Measurements from ENCODE around the gene KREMEN1.

DNA sequence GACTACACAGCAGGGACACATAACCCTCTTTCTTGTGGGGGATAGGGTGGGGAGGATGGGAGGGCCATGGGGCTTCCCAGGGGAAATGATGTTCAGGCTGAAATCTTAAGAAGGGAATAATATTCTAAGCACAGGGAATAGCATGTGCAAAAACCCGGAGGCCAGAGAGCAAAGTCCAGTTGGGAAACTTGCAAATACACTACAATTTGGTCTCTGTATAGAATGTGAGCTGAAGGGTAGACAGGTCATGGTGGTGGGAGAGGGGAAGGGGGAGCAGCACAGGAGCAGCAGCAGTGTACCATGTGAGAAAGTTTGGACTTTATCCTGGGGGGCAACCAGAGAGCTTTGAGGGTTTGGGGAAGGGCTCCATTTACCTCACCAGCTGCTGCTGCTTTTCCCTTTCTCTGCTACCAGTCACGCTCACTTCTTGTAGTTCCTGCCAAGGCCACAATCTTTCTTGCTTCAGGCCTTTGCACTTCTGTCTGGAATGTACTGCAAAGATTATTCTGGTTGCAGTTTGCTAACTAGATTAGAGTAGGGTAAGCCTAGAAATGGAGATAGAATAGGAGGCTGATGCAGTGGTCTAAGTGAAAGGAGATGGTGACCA, 43.0 kb downstream of the KREMEN1 start:
- TF ChIP-seq, protein P1, sequence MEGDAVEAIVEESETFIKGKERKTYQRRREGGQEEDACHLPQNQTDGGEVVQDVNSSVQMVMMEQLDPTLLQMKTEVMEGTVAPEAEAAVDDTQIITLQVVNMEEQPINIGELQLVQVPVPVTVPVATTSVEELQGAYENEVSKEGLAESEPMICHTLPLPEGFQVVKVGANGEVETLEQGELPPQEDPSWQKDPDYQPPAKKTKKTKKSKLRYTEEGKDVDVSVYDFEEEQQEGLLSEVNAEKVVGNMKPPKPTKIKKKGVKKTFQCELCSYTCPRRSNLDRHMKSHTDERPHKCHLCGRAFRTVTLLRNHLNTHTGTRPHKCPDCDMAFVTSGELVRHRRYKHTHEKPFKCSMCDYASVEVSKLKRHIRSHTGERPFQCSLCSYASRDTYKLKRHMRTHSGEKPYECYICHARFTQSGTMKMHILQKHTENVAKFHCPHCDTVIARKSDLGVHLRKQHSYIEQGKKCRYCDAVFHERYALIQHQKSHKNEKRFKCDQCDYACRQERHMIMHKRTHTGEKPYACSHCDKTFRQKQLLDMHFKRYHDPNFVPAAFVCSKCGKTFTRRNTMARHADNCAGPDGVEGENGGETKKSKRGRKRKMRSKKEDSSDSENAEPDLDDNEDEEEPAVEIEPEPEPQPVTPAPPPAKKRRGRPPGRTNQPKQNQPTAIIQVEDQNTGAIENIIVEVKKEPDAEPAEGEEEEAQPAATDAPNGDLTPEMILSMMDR (conservative IDR thresholded peaks at IDR 0.05; ENCODE audit: low read depth, low read length), result no peak
- no peak for TF ChIP-seq EZH2phosphoT487 (IDR thresholded peaks at IDR 0.05; ENCODE audit: borderline replicate concordance, low read length)
- no peak for TF ChIP-seq EZH2 (IDR thresholded peaks at IDR 0.05; ENCODE audit: low read length, unreplicated experiment)

Data from PC-3 (cell line).